ENCODE measurements around the gene MBNL1.

The MBNL1 gene

GRCh38 chr3:152457500-152458375 lies 189.0 kb downstream of the MBNL1 start:
- no peak for DNase-seq

GRCh38 chr3:152458376-152459117 lies 189.8 kb downstream of the MBNL1 start:
- peak; percentile 67 for DNase-seq

GRCh38 chr3:152459118-152459515 lies 190.4 kb downstream of the MBNL1 start:
- DNase-seq = no peak

GRCh38 chr3:152459572-152459971 lies 190.8 kb downstream of the MBNL1 start:
- no peak for DNase-seq

- DNase-seq = no peak
Measured at GRCh38 chr3:152460936-152461335, 192.2 kb downstream of the MBNL1 start.

GRCh38 chr3:152461460-152461859 lies 192.7 kb downstream of the MBNL1 start:
- no peak for DNase-seq

- peak; percentile 76 for DNase-seq
Measured at GRCh38 chr3:152466784-152467183, 198.1 kb downstream of the MBNL1 start.

GRCh38 chr3:152469248-152470025 lies 200.7 kb downstream of the MBNL1 start:
- DNase-seq = no peak

GRCh38 chr3:152470095-152470494 lies 201.4 kb downstream of the MBNL1 start:
- no peak for DNase-seq

GRCh38 chr3:152470893-152471292 lies 202.2 kb downstream of the MBNL1 start:
- no peak for DNase-seq

- peak; percentile 92 for DNase-seq
Measured at GRCh38 chr3:152471814-152472671, 203.3 kb downstream of the MBNL1 start.

GRCh38 chr3:152472672-152472954 lies 203.9 kb downstream of the MBNL1 start:
- no peak for DNase-seq

GRCh38 chr3:152474585-152474984 lies 205.9 kb downstream of the MBNL1 start:
- DNase-seq = peak; percentile 77

- DNase-seq = no peak
Measured at GRCh38 chr3:152477422-152477821, 208.7 kb downstream of the MBNL1 start.

GRCh38 chr3:152480282-152480953 lies 211.7 kb downstream of the MBNL1 start:
- no peak for DNase-seq

GRCh38 chr3:152486364-152486763 lies 217.6 kb downstream of the MBNL1 start:
- DNase-seq = no peak

GRCh38 chr3:152488449-152488848 lies 219.7 kb downstream of the MBNL1 start:
- DNase-seq = no peak

GRCh38 chr3:152491922-152492321 lies 223.2 kb downstream of the MBNL1 start:
- DNase-seq = no peak

GRCh38 chr3:152496286-152496685 lies 227.6 kb downstream of the MBNL1 start:
- no peak for DNase-seq

- no peak for DNase-seq
Measured at GRCh38 chr3:152496716-152497115, 228.0 kb downstream of the MBNL1 start.

GRCh38 chr3:152497457-152497856 lies 228.7 kb downstream of the MBNL1 start:
- no peak for DNase-seq

GRCh38 chr3:152497890-152498289 lies 229.2 kb downstream of the MBNL1 start:
- no peak for DNase-seq

Measured in hematopoietic multipotent progenitor cell treated with erythropoietin and hydrocortisone succinate and interleukin-3 and kit ligand, for 6 days (in vitro differentiated cells).